GM18505 (cell line): ENCODE results near the gene EEF1E1.

Experiments
- ATAC-seq: cut with Tn5 transposase; IDR thresholded peaks from one replicate; pipeline ENCODE4 v1.9.1; 2021; ENCODE audit not compliant: unreplicated experiment
- POLR2A ChIP-seq: IDR thresholded peaks from 4 replicates; pipeline ENCODE4 v1.6.1; 2011; ENCODE audit warnings: borderline replicate concordance; ENCODE audit not compliant: insufficient read depth, insufficient read length; ENCODE audit errors: extremely low read depth

The EEF1E1 gene

DNA sequence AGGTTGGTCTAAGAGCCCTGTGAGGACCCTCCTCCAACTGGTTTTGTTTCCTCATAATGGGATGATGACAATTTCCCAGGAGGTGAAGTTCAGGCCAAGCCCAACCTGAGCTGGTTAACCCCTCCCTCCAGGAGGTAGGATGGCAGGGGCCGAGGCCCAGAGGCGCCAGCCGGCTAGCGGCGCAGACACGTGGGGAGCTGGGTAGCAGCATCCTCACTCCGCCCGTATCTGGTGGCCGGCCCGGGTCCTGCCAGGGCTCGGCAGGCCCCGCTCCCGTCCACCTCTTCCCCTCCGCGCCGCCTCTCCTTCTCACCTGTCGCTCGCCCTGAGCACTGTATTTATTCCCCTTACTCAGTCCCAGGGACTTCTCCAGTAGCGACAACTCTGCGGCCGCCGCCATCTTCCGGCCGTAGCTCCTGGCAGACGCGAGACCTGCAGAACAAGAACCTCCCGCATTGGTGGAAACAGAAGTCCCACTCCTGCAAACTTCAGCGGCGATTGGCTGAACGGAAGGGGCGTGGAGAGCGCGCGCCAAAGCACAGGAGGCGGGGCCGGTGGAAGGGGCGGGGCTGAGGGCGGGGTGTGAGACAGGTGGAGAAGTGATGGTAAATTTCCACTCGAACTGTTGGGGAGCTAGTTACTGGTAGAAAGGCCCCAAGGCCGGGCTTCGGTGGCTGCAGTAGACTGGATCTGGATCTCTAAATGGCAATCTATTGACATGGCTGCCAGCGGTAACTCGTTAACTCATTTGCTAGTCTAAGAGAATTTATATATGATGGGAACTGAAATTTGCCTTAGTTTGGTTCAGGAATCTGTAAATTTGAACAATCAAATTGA is at the start of gene EEF1E1:
Gene EEF1E1, minus strand, starts transcription at position 427 of the 837 bp plus-strand sequence. Its CDS starts 27 bp downstream, at position 400.
- peak; percentile 80 for TF ChIP-seq POLR2A
- peak; percentile 99 for ATAC-seq

DNA sequence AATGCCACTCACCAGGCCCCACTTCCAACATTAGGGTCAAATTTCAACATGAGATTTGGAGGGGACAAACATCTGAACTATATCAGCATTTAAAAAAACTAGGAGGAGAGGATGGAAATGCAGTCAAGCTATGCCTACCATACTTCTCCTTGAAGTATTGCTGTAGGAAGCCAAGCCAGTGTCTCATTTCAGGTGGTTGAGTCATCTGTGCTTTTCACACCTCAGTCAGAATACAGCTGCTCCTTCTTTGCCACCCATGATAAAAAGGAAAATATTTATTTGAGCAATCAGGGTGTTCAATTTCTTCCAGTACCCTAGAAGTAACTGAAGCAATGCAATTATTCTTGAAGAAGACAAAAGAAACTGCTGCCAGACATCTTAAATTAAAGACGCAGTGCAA is 47.0 kb upstream of the EEF1E1 start:
- ATAC-seq, result no peak
- TF ChIP-seq POLR2A, result no peak

DNA sequence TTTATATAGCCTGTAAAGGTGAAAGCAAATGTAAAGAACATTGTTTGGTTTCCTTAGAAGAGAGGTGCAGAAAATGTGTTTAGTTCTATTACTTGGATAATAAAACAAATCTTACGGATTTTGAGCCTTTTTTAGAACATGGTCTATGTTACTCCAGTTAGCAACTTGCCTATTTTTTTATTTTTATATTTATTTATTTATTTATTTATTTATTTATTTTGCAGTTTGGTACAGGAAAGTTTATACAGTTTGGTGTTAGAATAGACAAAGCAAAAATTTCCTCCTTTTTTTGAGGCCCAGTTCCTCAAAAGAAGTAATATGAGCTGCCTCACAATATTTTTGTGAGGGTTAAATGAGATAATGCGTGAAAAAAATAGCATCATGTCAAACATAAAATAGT is 41.6 kb upstream of the EEF1E1 start:
- no peak for ATAC-seq
- TF ChIP-seq POLR2A, result no peak

DNA sequence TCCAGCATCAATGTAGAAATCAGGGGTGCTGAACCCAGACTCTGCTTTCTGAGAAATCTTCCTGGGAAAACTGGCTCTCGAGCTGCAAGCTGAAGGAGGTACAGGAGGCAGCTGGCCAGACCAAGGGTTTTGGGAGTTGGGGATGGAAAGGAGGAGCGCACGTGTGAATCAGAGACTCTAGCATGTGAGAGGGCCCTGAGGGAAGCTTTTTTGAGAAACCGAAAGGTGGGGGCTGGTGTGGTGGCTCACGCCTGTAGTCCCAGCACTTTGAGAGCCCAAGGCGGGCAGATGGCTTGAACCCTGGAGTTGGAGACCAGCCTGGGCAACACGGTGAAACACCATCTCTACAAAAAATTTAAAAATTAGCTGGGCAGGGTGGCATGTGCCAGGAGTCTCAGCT is 37.1 kb upstream of the EEF1E1 start:
- no peak for ATAC-seq

DNA sequence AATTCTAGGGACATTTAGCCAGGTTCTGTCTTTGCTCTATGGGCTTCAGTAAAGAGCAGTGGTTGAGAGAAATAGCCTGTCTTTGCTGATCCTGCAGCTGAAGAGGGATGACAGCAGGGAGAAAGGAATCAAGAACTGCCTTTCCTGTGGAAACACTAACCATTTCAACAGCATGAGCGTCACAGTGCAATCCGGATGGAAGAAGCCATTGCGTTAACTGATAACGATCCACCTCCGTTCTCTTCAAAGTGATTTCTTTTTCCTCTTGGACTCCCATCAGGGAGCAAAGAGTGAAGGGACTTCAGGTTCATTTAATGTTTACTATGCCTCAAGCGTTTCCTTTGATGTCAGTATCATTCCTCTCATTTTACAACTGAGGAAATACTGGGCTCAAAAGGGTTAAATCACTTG is 35.2 kb upstream of the EEF1E1 start:
- no peak for TF ChIP-seq POLR2A
- no peak for ATAC-seq

More for the DNA sequence above, 37.1 kb upstream of the EEF1E1 start:
- no peak for TF ChIP-seq POLR2A

DNA sequence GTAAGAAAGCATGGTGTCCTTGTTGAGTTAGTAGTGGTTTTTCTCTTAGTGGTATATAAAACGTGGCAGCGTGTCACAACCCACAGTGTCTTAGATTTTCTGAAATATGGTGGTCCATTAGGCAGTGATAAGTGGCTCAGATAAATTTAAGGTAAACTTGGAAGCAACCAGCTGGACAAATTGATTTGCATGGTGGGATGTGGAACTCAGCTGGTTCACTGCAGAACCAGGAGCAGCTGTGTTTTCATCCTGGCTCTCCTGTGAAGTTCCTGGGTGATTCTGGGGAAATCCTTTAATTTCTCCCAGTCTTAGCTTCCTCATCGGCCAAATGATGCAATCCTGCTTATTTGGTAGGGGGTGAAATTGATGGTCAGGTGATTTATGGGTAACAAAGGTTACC is 32.9 kb upstream of the EEF1E1 start:
- no peak for ATAC-seq
- no peak for TF ChIP-seq POLR2A

DNA sequence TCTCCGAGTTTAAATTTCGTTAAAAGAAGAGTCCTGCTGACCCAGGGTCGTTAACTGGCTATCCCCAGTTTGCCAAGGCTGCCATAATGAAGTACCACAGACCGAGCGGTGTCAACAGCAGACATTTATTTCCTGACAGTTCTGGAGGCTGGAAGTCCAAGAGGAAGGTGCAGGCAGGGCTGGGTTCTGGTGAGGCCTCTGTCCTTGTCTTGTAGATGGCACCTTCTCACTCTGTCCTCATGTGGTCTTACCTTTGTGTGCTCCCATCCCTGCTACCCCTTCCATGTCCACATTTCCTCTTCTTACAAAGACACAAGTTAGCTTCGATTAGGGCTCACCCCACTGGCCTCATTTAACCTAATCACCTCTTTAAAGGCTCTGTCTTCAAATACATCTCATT is 29.8 kb upstream of the EEF1E1 start:
- no peak for ATAC-seq

DNA sequence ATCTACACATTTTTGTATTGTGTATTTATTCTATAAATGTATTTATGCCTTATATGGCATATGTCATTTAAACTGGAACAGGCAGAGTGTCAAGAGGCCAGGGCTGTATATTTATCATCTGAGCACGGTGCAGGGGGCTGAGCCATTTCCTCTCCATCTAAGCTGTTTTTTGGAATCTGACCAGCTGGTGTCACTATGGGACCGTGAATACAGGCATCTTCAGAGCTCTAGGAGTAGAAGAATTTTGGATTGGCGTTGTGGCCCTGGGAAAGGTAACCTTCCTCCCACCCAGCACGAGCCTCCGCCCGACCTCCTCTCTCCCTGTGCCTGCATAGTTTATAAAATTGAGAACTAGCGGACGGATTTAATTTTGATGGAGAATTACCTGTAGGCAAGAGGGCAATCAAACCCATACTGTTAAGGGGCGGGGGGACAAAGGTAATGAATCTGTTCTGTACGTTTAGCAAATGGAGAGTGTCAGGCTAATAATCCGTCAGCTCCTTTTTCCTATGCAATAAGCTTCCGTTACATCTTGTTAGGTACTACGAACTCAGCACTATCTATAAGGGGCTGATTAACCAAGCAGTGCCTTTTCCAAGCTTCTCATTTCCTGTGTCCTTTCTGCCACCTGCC is 29.0 kb upstream of the EEF1E1 start:
- ATAC-seq, result no peak
- TF ChIP-seq POLR2A, result no peak

More for the DNA sequence above, 29.8 kb upstream of the EEF1E1 start:
- no peak for TF ChIP-seq POLR2A

DNA sequence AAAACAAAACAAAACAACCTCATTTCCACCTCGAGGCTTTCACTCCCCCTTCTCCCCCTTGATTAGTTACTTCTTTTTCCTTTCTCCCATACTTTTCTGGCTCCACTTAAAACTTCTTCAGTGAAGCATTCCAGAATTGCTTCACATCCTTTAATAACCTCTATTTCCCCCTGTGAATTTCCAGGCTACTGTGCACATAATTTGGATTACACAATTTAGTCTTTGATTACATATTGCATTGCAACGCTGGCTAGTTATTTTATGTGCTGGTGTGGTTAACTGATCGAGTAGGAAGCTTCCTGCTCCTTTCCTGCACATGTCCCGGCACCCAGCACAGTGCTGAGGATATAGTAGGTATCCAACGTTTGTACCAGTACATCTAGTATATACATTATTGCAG is 28.1 kb upstream of the EEF1E1 start:
- ATAC-seq, result no peak
- TF ChIP-seq POLR2A, result no peak

DNA sequence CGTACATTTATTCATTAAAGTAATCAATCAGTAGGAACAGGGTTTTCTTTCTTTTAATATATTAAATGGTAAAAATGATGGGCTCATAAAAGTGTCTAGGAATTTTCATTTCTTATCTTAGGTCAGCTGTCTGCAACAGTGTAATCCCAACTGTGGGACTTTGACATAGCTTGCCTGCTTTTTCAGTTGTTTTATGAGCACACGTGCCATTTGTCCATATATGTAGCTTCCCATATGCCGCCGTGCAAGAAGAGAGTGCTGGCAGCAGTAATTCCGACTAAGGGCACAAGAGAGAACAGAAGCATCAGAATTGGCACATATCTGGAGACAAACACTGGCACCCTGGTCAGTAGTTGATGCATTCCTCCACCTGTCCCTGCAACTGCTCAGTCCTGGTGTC is 20.9 kb upstream of the EEF1E1 start:
- no peak for TF ChIP-seq POLR2A
- ATAC-seq, result no peak

DNA sequence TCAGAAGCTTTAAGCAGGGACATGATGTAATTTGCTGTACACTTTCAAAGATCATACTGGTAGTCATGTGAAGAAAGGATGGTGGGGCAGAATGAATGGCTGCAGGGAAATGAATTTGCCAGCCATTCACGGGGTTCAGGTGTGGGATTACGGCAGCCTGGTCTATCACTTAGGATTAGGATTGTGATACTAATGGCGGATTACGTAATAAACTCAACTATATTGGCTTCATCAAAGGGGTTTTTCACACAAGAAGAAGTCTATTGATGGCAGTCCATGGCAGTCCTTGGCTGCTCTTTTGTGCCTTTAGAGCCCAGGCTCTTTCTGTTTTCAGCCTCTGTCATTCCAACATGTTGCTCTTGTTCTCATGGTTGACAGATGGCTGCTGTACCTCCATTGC is 12.6 kb upstream of the EEF1E1 start:
- no peak for ATAC-seq
- no peak for TF ChIP-seq POLR2A

DNA sequence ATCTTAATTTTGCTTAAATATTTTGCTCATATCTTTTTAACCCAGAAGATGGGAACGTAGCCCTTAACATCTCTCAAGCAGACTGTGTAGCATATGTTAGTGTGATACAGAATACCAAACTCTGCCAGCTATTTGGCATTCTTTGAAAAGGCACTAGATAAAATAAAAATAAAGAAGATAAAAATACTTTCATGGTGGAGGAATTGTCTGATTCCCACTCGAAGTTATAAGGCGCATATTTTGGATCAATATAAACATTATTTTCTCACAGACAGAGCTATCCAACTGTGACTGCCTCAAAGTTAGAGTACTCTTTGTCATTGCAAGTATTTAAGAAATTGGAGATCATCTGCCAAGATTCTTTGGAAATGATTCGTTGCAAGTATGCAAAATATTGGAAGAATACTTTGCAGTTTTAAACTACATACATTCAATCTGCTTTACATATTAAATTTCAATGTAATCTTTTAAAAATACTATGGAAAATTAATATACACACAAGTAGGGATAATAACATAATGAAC is 10.8 kb upstream of the EEF1E1 start:
- TF ChIP-seq POLR2A, result no peak
- no peak for ATAC-seq

DNA sequence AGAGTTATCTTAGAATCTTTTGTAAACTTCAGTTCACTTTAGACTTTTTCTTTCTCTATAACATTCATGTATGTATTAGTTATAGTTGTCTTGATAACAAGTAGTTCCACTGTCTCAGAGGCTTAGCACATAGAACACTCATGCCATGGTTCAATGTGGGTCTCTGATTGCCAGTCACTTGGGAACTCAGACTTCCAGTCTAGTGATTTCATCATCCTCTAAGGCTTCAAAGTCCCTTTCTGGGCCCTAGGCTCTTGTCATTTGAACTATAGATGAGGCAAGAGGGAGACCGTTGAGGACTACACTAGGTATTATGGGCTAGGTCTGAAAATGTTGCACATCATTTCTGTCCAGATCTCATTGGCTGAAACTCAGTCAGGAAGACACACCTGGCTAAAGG is 8.4 kb upstream of the EEF1E1 start:
- no peak for TF ChIP-seq POLR2A
- no peak for ATAC-seq

DNA sequence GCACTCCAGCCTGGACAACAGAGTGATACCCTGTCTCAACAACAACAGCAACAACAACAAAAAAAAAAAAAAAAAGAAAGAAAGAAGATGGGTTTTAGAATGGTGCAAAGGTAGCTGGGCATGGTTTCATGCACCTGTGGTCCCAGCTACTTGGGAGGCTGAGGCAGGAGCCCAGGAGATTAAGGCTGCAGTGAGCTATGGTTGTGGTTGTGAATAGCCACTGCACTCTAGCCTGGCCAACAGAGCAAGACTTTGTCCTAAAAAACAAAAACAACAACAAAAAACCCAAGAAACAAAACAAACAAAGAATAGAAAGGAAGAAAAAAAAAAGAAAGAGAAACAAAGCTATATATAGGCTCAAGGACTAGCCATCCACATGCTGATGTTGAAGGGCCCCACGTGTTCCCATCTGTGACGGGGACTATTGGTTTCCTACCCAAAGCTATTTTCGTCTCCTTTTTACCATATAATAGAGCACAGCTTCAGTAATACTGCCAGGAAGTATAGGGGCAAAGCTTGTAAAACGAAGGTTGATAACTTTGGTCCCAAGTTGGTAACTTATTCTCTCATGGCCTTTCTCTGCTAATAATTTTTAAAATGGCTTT is 7.9 kb upstream of the EEF1E1 start:
- no peak for ATAC-seq
- no peak for TF ChIP-seq POLR2A

DNA sequence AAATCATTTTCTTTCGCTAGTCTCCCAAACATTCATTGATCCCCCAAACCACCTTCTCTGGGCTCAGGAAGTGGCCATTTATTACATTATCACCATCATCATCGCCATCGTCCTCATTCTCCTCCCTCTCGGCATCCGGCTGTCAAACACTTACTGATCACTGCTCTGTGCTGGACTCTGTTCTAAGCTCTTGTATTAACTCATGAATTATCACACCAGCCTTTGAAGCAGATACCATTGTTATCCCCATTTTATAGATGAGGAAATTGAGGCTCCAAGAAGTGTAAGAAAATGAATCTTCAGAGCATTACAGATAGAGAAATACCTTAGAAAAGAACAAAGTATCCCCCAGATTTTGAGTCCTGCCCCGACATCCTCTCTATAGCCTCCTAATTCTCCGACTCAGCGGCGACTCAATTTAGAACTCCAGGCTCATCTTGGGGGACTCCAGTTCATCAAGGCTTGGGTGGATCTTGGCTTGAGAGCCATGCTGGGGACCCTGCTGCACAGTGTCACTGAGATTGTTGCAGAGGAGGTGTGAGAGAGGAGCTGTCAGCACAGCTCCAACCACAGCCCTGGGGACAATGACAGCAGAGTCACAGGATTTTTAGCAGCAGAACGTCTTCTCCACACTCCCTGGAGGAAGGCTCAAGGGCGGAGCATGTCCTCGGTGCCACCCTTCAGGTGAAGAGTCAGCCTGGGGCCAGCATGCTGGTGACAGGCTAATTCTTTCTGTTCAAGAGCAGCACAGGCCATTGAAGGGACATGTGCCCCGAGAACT is 6.6 kb upstream of the EEF1E1 start:
- no peak for ATAC-seq
- no peak for TF ChIP-seq POLR2A
